H9 (cell line): ENCODE data around the gene TRIM34. TPM values are rescaled to one million over a fixed set of nuclear protein-coding genes. Genes with fewer than 3 reads are reported as not detected.

Experiments
- DNase-seq: peaks from one replicate; pipeline ENCODE4 v3.0.0-alpha.2; 2017
- H2AFZ ChIP-seq: one replicate; pipeline ENCODE4 v1.6.1; 2013; ENCODE audit warnings: mild to moderate bottlenecking, low read length, control low read depth, moderate library complexity
- H2AK5ac ChIP-seq: 2 replicates; pipeline ENCODE4 v1.6.1; 2013; ENCODE audit warnings: low read length, control low read depth, mixed read lengths; ENCODE audit not compliant: insufficient read length
- H2BK120ac ChIP-seq: one replicate; pipeline ENCODE4 v1.6.1; 2013; ENCODE audit warnings: low read depth, mild to moderate bottlenecking, low read length, control low read depth, inconsistent platforms; ENCODE audit not compliant: poor library complexity, severe bottlenecking
- H2BK12ac ChIP-seq: 2 replicates; pipeline ENCODE4 v1.6.1; 2013; ENCODE audit warnings: low read length, control low read depth, mixed read lengths, low read depth; ENCODE audit not compliant: insufficient read length
- H2BK15ac ChIP-seq: 2 replicates; pipeline ENCODE4 v1.6.1; 2013; ENCODE audit warnings: low read depth, low read length, control low read depth
- H2BK20ac ChIP-seq: one replicate; pipeline ENCODE4 v1.6.1; 2013; ENCODE audit warnings: low read depth, mild to moderate bottlenecking, low read length, control low read depth, inconsistent platforms; ENCODE audit not compliant: poor library complexity, severe bottlenecking
- H2BK5ac ChIP-seq: 2 replicates; pipeline ENCODE4 v1.6.1; 2013; ENCODE audit warnings: low read length, control low read depth, mixed read lengths; ENCODE audit not compliant: insufficient read length
- H3K14ac ChIP-seq: 2 replicates; pipeline ENCODE4 v1.6.1; 2013; ENCODE audit warnings: low read length, control low read depth; ENCODE audit not compliant: insufficient read depth
- H3K18ac ChIP-seq: 2 replicates; pipeline ENCODE4 v1.6.1; 2013; ENCODE audit warnings: low read depth, mild to moderate bottlenecking, mixed read lengths, low read length, control low read depth; ENCODE audit not compliant: insufficient read length
- H3K23ac ChIP-seq: 2 replicates; pipeline ENCODE4 v1.6.1; 2013; ENCODE audit warnings: low read length, control low read depth, mixed read lengths, low read depth; ENCODE audit not compliant: insufficient read length
- H3K23me2 ChIP-seq: 2 replicates; pipeline ENCODE4 v1.6.1; 2013; ENCODE audit warnings: low read depth, mild to moderate bottlenecking, mixed read lengths, low read length, control low read depth; ENCODE audit not compliant: insufficient read length, poor library complexity, severe bottlenecking
- H3K27ac ChIP-seq: 2 replicates; pipeline ENCODE4 v1.5.1; 2013; ENCODE audit warnings: low read length, control low read depth, mixed read lengths, low read depth; ENCODE audit not compliant: insufficient read length
- H3K27me3 ChIP-seq: 2 replicates; pipeline ENCODE4 v1.6.1; 2013; ENCODE audit warnings: low read length, control low read depth, inconsistent platforms; ENCODE audit not compliant: insufficient read depth
- H3K4ac ChIP-seq: 2 replicates; pipeline ENCODE4 v1.6.1; 2013; ENCODE audit warnings: low read depth, mild to moderate bottlenecking, control low read depth, inconsistent platforms, low read length, moderate library complexity
- H3K4me1 ChIP-seq: 2 replicates; pipeline ENCODE4 v1.6.1; 2013; ENCODE audit warnings: low read length, control low read depth, inconsistent platforms; ENCODE audit not compliant: insufficient read depth
- H3K4me2 ChIP-seq: 2 replicates; pipeline ENCODE4 v1.6.1; 2013; ENCODE audit warnings: low read length, control low read depth, mixed read lengths; ENCODE audit not compliant: insufficient read length, insufficient read depth
- H3K56ac ChIP-seq: 2 replicates; pipeline ENCODE4 v1.6.1; 2013; ENCODE audit warnings: low read depth, mild to moderate bottlenecking, mixed read lengths, low read length, control low read depth; ENCODE audit not compliant: insufficient read length
- H3K79me1 ChIP-seq: 2 replicates; pipeline ENCODE4 v1.6.1; 2013; ENCODE audit warnings: low read depth, mild to moderate bottlenecking, moderate library complexity, low read length, control low read depth, inconsistent platforms; ENCODE audit not compliant: insufficient read depth, poor library complexity, severe bottlenecking
- H3K79me2 ChIP-seq: 2 replicates; pipeline ENCODE4 v1.6.1; 2013; ENCODE audit warnings: low read length, control low read depth, inconsistent platforms; ENCODE audit not compliant: insufficient read depth
- H3K9ac ChIP-seq: 2 replicates; pipeline ENCODE4 v1.6.1; 2013; ENCODE audit warnings: low read length, control low read depth, mixed read lengths; ENCODE audit not compliant: insufficient read length; ENCODE audit errors: extremely low read depth
- H3K9me3 ChIP-seq: one replicate; pipeline ENCODE4 v1.6.1; 2013; ENCODE audit warnings: low read depth, low read length, inconsistent platforms; ENCODE audit not compliant: control insufficient read depth
- H3T11ph ChIP-seq: one replicate; pipeline ENCODE4 v1.6.1; 2013; ENCODE audit warnings: mild to moderate bottlenecking, low read length, control low read depth, inconsistent platforms
- H4K20me1 ChIP-seq: one replicate; pipeline ENCODE4 v1.6.1; 2013; ENCODE audit not compliant: control insufficient read depth, insufficient read length, insufficient read depth
- H4K5ac ChIP-seq: 2 replicates; pipeline ENCODE4 v1.6.1; 2013; ENCODE audit warnings: low read depth, mild to moderate bottlenecking, mixed read lengths, low read length, control low read depth; ENCODE audit not compliant: insufficient read length
- H4K8ac ChIP-seq: replicated peaks from 2 replicates; pipeline ENCODE4 v1.6.1; 2013; ENCODE audit warnings: low read length, control low read depth, mixed read lengths, low read depth; ENCODE audit not compliant: insufficient read length
- H4K91ac ChIP-seq: 2 replicates; pipeline ENCODE4 v1.6.1; 2013; ENCODE audit warnings: low read depth, mild to moderate bottlenecking, moderate library complexity, mixed read lengths, low read length, control low read depth; ENCODE audit not compliant: insufficient read length
- H3K27ac Mint-ChIP-seq, 3 experiments: 2 replicates in 2 of 3; 3 replicates in 1 of 3; pipeline ENCODE4 v1.8.0; 2020 to 2021; ENCODE audit warnings: mixed read lengths in 3 of 3, mild to moderate bottlenecking in 1 of 3, moderate library complexity in 1 of 3
- H3K27me3 Mint-ChIP-seq: 2 replicates; pipeline ENCODE4 v1.8.0; 2021; ENCODE audit warnings: low read depth, mild to moderate bottlenecking, moderate library complexity, mixed read lengths
- H3K36me3 Mint-ChIP-seq, 3 experiments: 2 replicates in 2 of 3; 3 replicates in 1 of 3; pipeline ENCODE4 v1.8.0; 2020 to 2021; ENCODE audit warnings: low read depth in 3 of 3, mixed read lengths in 3 of 3; ENCODE audit not compliant: insufficient read depth in 1 of 3
- H3K4me1 Mint-ChIP-seq, 2 experiments: 2 replicates each; pipeline ENCODE4 v1.8.0; 2020; ENCODE audit warnings: mixed read lengths in 2 of 2
- H3K4me3 Mint-ChIP-seq, 2 experiments: 2 replicates in 1 of 2; 3 replicates in 1 of 2; pipeline ENCODE4 v1.8.0; 2020 to 2021; ENCODE audit warnings: mild to moderate bottlenecking in 2 of 2, mixed read lengths in 2 of 2, moderate library complexity in 1 of 2
- H3K9me3 Mint-ChIP-seq, 2 experiments: 2 replicates in 1 of 2; 3 replicates in 1 of 2; pipeline ENCODE4 v1.8.0; 2020; ENCODE audit warnings: mild to moderate bottlenecking in 2 of 2, mixed read lengths in 2 of 2, moderate library complexity in 1 of 2
- total RNA-seq: library from RNA; stranded (reverse); gene quantifications from 2 replicates; pipeline ENCODE4 v1.2.1, GENCODE V29; 2021
- TF ChIP-seq, protein P1 (sequence below): fragments of 200-600 bp; sonication (generic); conservative IDR thresholded peaks from 3 replicates; pipeline ENCODE4 v1.8.0; 2021; ENCODE audit warnings: antibody characterized with exemption, mild to moderate bottlenecking

TRIM34 gene
- total RNA-seq, 1 experiment from 2014 or later, result 0.59 TPM

DNA sequence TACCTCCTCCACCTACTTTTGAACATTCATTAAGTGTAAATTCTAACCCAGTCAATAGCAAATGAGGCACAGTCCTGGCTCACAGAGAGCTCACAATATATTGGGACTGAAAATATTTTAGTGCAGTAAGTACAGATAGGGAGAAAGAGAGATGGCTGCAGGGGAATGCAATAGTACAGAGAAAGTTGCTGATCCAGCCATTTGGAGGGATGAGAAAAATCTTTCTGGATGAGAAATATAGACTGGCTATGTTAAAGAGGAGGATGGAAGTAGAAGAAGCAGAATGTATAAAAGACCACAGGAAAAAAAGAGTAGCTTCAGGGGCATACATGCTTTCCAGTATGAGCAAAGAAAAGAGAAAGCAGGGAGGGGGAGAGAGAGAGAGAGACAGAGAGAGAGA, 47.7 kb upstream of the TRIM34 start:
- no peak overlapping the region for H3T11ph ChIP-seq
- no peak for DNase-seq
- no peak overlapping the region for H3K23ac ChIP-seq
- no peak overlapping the region for H4K5ac ChIP-seq
- Mint-ChIP-seq H3K27ac (no peak overlapping the region), H3K9me3 (no peaks in the 10 kb centered on the region), H3K4me3 (no peak overlapping the region), H3K4me1 (no peaks in the 10 kb centered on the region), H3K36me3 (no peaks in the 10 kb centered on the region), H3K27me3 (no peaks in the 10 kb centered on the region)
- no peak overlapping the region for H3K27ac ChIP-seq
- H4K20me1 ChIP-seq, result no peaks in the 10 kb centered on the region
- H3K9ac ChIP-seq, result no peak overlapping the region
- H2AK5ac ChIP-seq, result no peak overlapping the region
- H4K91ac ChIP-seq, result no peak overlapping the region
- H3K4me2 ChIP-seq, result no peak overlapping the region
- H3K4me1 ChIP-seq, result no peaks in the 10 kb centered on the region; the same call in 1 of the 2 replicates
- H3K9me3 ChIP-seq, result no peaks in the 10 kb centered on the region
- no peaks in the 10 kb centered on the region for H3K27me3 ChIP-seq
- H3K23me2 ChIP-seq, result no peaks in the 10 kb centered on the region
- no peak overlapping the region for H2BK5ac ChIP-seq
- H3K18ac ChIP-seq, result no peak overlapping the region
- H3K79me2 ChIP-seq, result no peaks in the 10 kb centered on the region
- H3K56ac ChIP-seq, result no peak overlapping the region
- TF ChIP-seq, protein P1, sequence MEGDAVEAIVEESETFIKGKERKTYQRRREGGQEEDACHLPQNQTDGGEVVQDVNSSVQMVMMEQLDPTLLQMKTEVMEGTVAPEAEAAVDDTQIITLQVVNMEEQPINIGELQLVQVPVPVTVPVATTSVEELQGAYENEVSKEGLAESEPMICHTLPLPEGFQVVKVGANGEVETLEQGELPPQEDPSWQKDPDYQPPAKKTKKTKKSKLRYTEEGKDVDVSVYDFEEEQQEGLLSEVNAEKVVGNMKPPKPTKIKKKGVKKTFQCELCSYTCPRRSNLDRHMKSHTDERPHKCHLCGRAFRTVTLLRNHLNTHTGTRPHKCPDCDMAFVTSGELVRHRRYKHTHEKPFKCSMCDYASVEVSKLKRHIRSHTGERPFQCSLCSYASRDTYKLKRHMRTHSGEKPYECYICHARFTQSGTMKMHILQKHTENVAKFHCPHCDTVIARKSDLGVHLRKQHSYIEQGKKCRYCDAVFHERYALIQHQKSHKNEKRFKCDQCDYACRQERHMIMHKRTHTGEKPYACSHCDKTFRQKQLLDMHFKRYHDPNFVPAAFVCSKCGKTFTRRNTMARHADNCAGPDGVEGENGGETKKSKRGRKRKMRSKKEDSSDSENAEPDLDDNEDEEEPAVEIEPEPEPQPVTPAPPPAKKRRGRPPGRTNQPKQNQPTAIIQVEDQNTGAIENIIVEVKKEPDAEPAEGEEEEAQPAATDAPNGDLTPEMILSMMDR, result no peak
- H2AFZ ChIP-seq, result no peak overlapping the region
- no peak overlapping the region for H2BK120ac ChIP-seq
- no peak overlapping the region for H3K4ac ChIP-seq
- no peak overlapping the region for H2BK12ac ChIP-seq
- H3K79me1 ChIP-seq, result no peaks in the 10 kb centered on the region
- H3K14ac ChIP-seq, result no peak overlapping the region
- H2BK15ac ChIP-seq, result no peak overlapping the region
- no peak overlapping the region for H2BK20ac ChIP-seq
- H4K8ac ChIP-seq, result no peak overlapping the region
